SK-N-MC (cell line): Measurements from ENCODE around the gene NOP9.
"Not testable (repeated sequence)": the region's sequence is repeated elsewhere in the genome, so short reads cannot be mapped to it uniquely, and the experiment has no call there.

Source experiments
- DNase-seq: peaks from one replicate; pipeline ENCODE4 v3.0.0-alpha.2; 2011; ENCODE audit warnings: low read depth, low spot score
- H3K27ac ChIP-seq: fragments of 200-600 bp; sonication (generic); 2 replicates; pipeline ENCODE4 v1.5.1; 2016; ENCODE audit warnings: mixed run types
- H3K36me3 ChIP-seq: fragments of 200-600 bp; sonication (generic); 2 replicates; pipeline ENCODE4 v1.6.1; 2017; ENCODE audit warnings: antibody characterized with exemption, low read length, mixed read lengths; ENCODE audit not compliant: insufficient read depth
- H3K4me3 ChIP-seq: fragments of 200-600 bp; sonication (generic); 2 replicates; pipeline ENCODE4 v1.5.1; 2016
- H3K9ac ChIP-seq: fragments of 200-600 bp; sonication (generic); 2 replicates; pipeline ENCODE4 v1.8.0; 2017; ENCODE audit warnings: mixed run types, mixed read lengths; ENCODE audit not compliant: insufficient read length
- H3K9me3 ChIP-seq: fragments of 200-600 bp; sonication (generic); 2 replicates; pipeline ENCODE4 v1.6.1; 2017; ENCODE audit warnings: low read depth, mild to moderate bottlenecking, antibody characterized with exemption, low read length, moderate library complexity, mixed read lengths
- EZH2 ChIP-seq: fragments of 200-600 bp; sonication (generic); IDR thresholded peaks from one replicate; pipeline ENCODE4 v1.6.1; 2017; ENCODE audit warnings: antibody characterized with exemption
- FOXP2 ChIP-seq: optimal IDR thresholded peaks from 2 replicates; pipeline ENCODE3; 2011; ENCODE audit warnings: mild to moderate bottlenecking, moderate library complexity; ENCODE audit not compliant: insufficient read depth; ENCODE audit errors: extremely low read length, control extremely low read depth
- POLR2AphosphoS5 ChIP-seq: IDR thresholded peaks from 2 replicates; pipeline ENCODE4 v1.6.1; 2012; ENCODE audit warnings: mild to moderate bottlenecking, low read depth, low read length, borderline replicate concordance

Gene NOP9

GRCh38 chr14:24323341-24323740 is 23.7 kb downstream of the NOP9 start:
- Histone ChIP-seq H3K27ac (no peak overlapping the region), H3K9ac (no peak overlapping the region), H3K36me3 (no peaks in the 10 kb centered on the region), H3K9me3 (no peaks in the 10 kb centered on the region), H3K4me3 (no peak overlapping the region)
- TF ChIP-seq EZH2 (no peak), POLR2AphosphoS5 (no peak), FOXP2 (no peak)
- no peak for DNase-seq

GRCh38 chr14:24324024-24324423 is 24.4 kb downstream of the NOP9 start:
- TF ChIP-seq FOXP2 (no peak), EZH2 (no peak), POLR2AphosphoS5 (no peak)
- H3K9me3 ChIP-seq: no peaks in the 10 kb centered on the region
- H3K9ac ChIP-seq: no peak overlapping the region
- no peak for DNase-seq
- H3K27ac ChIP-seq: no peak overlapping the region
- H3K4me3 ChIP-seq: no peak overlapping the region
- H3K36me3 ChIP-seq: no peaks in the 10 kb centered on the region

- Histone ChIP-seq H3K4me3 (no peak overlapping the region), H3K27ac (no peak overlapping the region), H3K9me3 (no peaks in the 10 kb centered on the region), H3K36me3 (no peaks in the 10 kb centered on the region), H3K9ac (no peak overlapping the region)
- TF ChIP-seq POLR2AphosphoS5 (no peak), FOXP2 (no peak), EZH2 (no peak)
- DNase-seq: no peak
These were observed 25.4 kb downstream of the NOP9 start for GRCh38 chr14:24325041-24325530.

GRCh38 chr14:24325963-24326362 is 26.3 kb downstream of the NOP9 start:
- H3K36me3 ChIP-seq: no peaks in the 10 kb centered on the region
- no peak for DNase-seq
- TF ChIP-seq EZH2 (no peak), FOXP2 (no peak), POLR2AphosphoS5 (no peak)
- H3K9ac ChIP-seq: no peak overlapping the region
- no peaks in the 10 kb centered on the region for H3K9me3 ChIP-seq
- no peak overlapping the region for H3K27ac ChIP-seq
- no peak overlapping the region for H3K4me3 ChIP-seq

- H3K36me3 ChIP-seq: no peaks in the 10 kb centered on the region
- TF ChIP-seq FOXP2 (no peak), EZH2 (no peak), POLR2AphosphoS5 (no peak)
- H3K9ac ChIP-seq: no peak overlapping the region
- no peak overlapping the region for H3K4me3 ChIP-seq
- H3K27ac ChIP-seq: no peak overlapping the region
- no peaks in the 10 kb centered on the region for H3K9me3 ChIP-seq
- DNase-seq: no peak
These were observed 27.7 kb downstream of the NOP9 start for GRCh38 chr14:24327303-24327702.

GRCh38 chr14:24327914-24328313 is 28.3 kb downstream of the NOP9 start:
- not testable (repeated sequence) for H3K9me3 ChIP-seq, H3K27ac ChIP-seq, DNase-seq, H3K9ac ChIP-seq, H3K4me3 ChIP-seq, H3K36me3 ChIP-seq

- H3K27ac ChIP-seq: no peak overlapping the region
- DNase-seq: no peak
- H3K4me3 ChIP-seq: no peak overlapping the region
- no peaks in the 10 kb centered on the region for H3K9me3 ChIP-seq
- no peak for TF ChIP-seq FOXP2
- TF ChIP-seq POLR2AphosphoS5: no peak
- no peak overlapping the region for H3K9ac ChIP-seq
- H3K36me3 ChIP-seq: no peaks in the 10 kb centered on the region
These were observed 29.5 kb downstream of the NOP9 start for GRCh38 chr14:24329073-24329663.

- Histone ChIP-seq H3K9me3 (no peaks in the 10 kb centered on the region), H3K9ac (no peak overlapping the region), H3K4me3 (no peak overlapping the region), H3K27ac (no peak overlapping the region), H3K36me3 (no peaks in the 10 kb centered on the region)
- DNase-seq: no peak
- no peak for TF ChIP-seq POLR2AphosphoS5
- no peak for TF ChIP-seq FOXP2
- TF ChIP-seq EZH2: no peak
These were observed 30.1 kb downstream of the NOP9 start for GRCh38 chr14:24329736-24330135.

GRCh38 chr14:24330973-24331674 is 31.5 kb downstream of the NOP9 start:
- no peak overlapping the region for H3K4me3 ChIP-seq
- no peak overlapping the region for H3K9ac ChIP-seq
- no peaks in the 10 kb centered on the region for H3K36me3 ChIP-seq
- DNase-seq: no peak
- H3K27ac ChIP-seq: no peak overlapping the region
- H3K9me3 ChIP-seq: no peaks in the 10 kb centered on the region
- no peak for TF ChIP-seq EZH2
- TF ChIP-seq FOXP2: no peak
- no peak for TF ChIP-seq POLR2AphosphoS5
